Prostate gland (tissue), 2 donors: ENCODE results near the gene TIAM2.

Experiments
- POLR2A ChIP-seq: fragments of 450-650 bp; IDR thresholded peaks from one replicate; pipeline ENCODE4 v1.6.1; 2016; ENCODE audit warnings: antibody characterized with exemption, mild to moderate bottlenecking
- TF ChIP-seq, protein P1 (sequence below), 4 experiments: fragments of 200-600 bp in 2 of 4; fragments of 450-650 bp in 2 of 4; sonication (generic) in 2 of 4; IDR thresholded peaks; 1 replicate in 3 of 4; 2 replicates in 1 of 4; pipeline ENCODE4 v1.5.1; 2016 to 2019; ENCODE audit warnings: antibody characterized with exemption in 4 of 4, mild to moderate bottlenecking in 2 of 4, moderate library complexity in 2 of 4

- TF ChIP-seq, protein P1, sequence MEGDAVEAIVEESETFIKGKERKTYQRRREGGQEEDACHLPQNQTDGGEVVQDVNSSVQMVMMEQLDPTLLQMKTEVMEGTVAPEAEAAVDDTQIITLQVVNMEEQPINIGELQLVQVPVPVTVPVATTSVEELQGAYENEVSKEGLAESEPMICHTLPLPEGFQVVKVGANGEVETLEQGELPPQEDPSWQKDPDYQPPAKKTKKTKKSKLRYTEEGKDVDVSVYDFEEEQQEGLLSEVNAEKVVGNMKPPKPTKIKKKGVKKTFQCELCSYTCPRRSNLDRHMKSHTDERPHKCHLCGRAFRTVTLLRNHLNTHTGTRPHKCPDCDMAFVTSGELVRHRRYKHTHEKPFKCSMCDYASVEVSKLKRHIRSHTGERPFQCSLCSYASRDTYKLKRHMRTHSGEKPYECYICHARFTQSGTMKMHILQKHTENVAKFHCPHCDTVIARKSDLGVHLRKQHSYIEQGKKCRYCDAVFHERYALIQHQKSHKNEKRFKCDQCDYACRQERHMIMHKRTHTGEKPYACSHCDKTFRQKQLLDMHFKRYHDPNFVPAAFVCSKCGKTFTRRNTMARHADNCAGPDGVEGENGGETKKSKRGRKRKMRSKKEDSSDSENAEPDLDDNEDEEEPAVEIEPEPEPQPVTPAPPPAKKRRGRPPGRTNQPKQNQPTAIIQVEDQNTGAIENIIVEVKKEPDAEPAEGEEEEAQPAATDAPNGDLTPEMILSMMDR (IDR thresholded peaks at IDR 0.05) = no peak
- TF ChIP-seq POLR2A = no peak
Observed at GRCh38 chr6:155003476-155003875, 8.4 kb downstream of the TIAM2 start.
